HG03432 (cell line): Measurements from ENCODE around the gene DUSP9.

Experiments
- ATAC-seq: cut with Tn5 transposase; IDR thresholded peaks from one replicate; pipeline ENCODE4 v1.9.1; 2021; ENCODE audit warnings: mild to moderate bottlenecking, moderate library complexity; ENCODE audit not compliant: unreplicated experiment

Gene DUSP9

GRCh38 chrX:153621949-153622598 lies 24.9 kb upstream of the DUSP9 start:
- no peak for ATAC-seq

- ATAC-seq: no peak
Observed at GRCh38 chrX:153622661-153623309, 24.2 kb upstream of the DUSP9 start.

- ATAC-seq: no peak
Observed at GRCh38 chrX:153623310-153624029, 23.5 kb upstream of the DUSP9 start.

- ATAC-seq: no peak
Observed at GRCh38 chrX:153624196-153625091, 22.6 kb upstream of the DUSP9 start.

- no peak for ATAC-seq
Observed at GRCh38 chrX:153625271-153626024, 21.6 kb upstream of the DUSP9 start.

- ATAC-seq: no peak
Observed at GRCh38 chrX:153626025-153626633, 20.9 kb upstream of the DUSP9 start.

GRCh38 chrX:153626863-153627674 lies 19.9 kb upstream of the DUSP9 start:
- no peak for ATAC-seq

GRCh38 chrX:153627675-153628111 lies 19.3 kb upstream of the DUSP9 start:
- ATAC-seq: no peak

GRCh38 chrX:153628129-153628528 lies 18.9 kb upstream of the DUSP9 start:
- no peak for ATAC-seq

GRCh38 chrX:153628665-153629064 lies 18.3 kb upstream of the DUSP9 start:
- ATAC-seq: no peak

- no peak for ATAC-seq
Observed at GRCh38 chrX:153631346-153631745, 15.7 kb upstream of the DUSP9 start.

GRCh38 chrX:153631907-153632594 lies 15.0 kb upstream of the DUSP9 start:
- ATAC-seq: no peak

- ATAC-seq: no peak
Observed at GRCh38 chrX:153632595-153632946, 14.4 kb upstream of the DUSP9 start.

GRCh38 chrX:153633048-153633447 lies 14.0 kb upstream of the DUSP9 start:
- ATAC-seq: no peak

GRCh38 chrX:153633607-153634180 lies 13.3 kb upstream of the DUSP9 start:
- no peak for ATAC-seq

- no peak for ATAC-seq
Observed at GRCh38 chrX:153634236-153634635, 12.8 kb upstream of the DUSP9 start.

GRCh38 chrX:153634832-153635231 lies 12.2 kb upstream of the DUSP9 start:
- no peak for ATAC-seq

GRCh38 chrX:153635388-153635787 lies 11.6 kb upstream of the DUSP9 start:
- no peak for ATAC-seq
